Measurements from ENCODE around the gene FKBP5.

DNA sequence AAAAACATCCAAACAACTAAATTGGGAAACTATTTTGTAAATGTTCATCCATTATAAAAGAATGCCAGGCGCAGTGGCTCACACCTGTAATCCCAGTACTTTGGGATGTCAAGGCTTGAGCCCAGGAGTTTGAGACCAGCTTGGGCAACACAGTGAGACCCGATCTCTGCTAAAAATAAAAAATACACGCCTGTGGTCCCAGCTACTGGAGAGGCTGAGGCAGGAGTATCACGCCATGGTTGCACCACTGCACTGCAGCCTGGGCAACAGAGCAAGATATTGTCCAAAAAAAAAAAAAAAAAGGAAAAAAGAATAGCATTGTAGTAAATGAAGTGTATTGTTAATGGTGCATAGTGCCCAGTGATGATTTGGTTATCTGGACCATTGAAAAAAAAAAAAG is 38.7 kb downstream of the FKBP5 start:
- TF ChIP-seq POLR2A (IDR thresholded peaks at IDR 0.05; ENCODE audit: low read length) = no peak
- TF ChIP-seq GATA1 (IDR thresholded peaks at IDR 0.05; ENCODE audit: low read depth, low read length) = no peak
